MM.1S (cell line): ENCODE measurements around the gene SSX2IP.

Experiments used
- DNase-seq: peaks from one replicate; pipeline ENCODE4 v3.0.0-alpha.2; 2015
- H2AFZ ChIP-seq: fragments of 300-600 bp; sonication (generic); 2 replicates; pipeline ENCODE4 v1.6.0; 2016; ENCODE audit warnings: antibody characterized with exemption, low read length
- H3F3A ChIP-seq: fragments of 300-600 bp; sonication (generic); 2 replicates; pipeline ENCODE4 v1.6.1; 2016; ENCODE audit warnings: mild to moderate bottlenecking, antibody characterized with exemption, low read length, moderate library complexity, mixed read lengths; ENCODE audit not compliant: insufficient read depth
- H3K27ac ChIP-seq: fragments of 300-600 bp; sonication (generic); 2 replicates; pipeline ENCODE4 v1.5.1; 2016; ENCODE audit warnings: mild to moderate bottlenecking, low read length
- H3K27me3 ChIP-seq: fragments of 300-600 bp; sonication (generic); replicated peaks from 2 replicates; pipeline ENCODE4 v1.6.0; 2016; ENCODE audit warnings: low read length; ENCODE audit not compliant: insufficient read depth
- H3K36me3 ChIP-seq: fragments of 300-600 bp; sonication (generic); replicated peaks from 2 replicates; pipeline ENCODE4 v1.6.1; 2016; ENCODE audit warnings: mild to moderate bottlenecking, low read length, mixed read lengths; ENCODE audit not compliant: insufficient read depth
- H3K4me1 ChIP-seq: fragments of 300-600 bp; sonication (generic); 2 replicates; pipeline ENCODE4 v1.6.1; 2016; ENCODE audit warnings: low read length, mixed read lengths
- H3K4me2 ChIP-seq: fragments of 300-600 bp; sonication (generic); 2 replicates; pipeline ENCODE4 v1.6.0; 2016; ENCODE audit warnings: low read depth, low read length
- H3K4me3 ChIP-seq: fragments of 300-600 bp; sonication (generic); 2 replicates; pipeline ENCODE4 v1.5.1; 2016; ENCODE audit warnings: low read length, mixed read lengths
- H3K79me2 ChIP-seq: fragments of 300-600 bp; sonication (generic); 2 replicates; pipeline ENCODE4 v1.6.1; 2016; ENCODE audit warnings: mixed run types, low read length, mixed read lengths
- H3K9ac ChIP-seq: fragments of 300-600 bp; sonication (generic); 2 replicates; pipeline ENCODE4 v1.6.1; 2016; ENCODE audit warnings: low read length, mixed read lengths
- H3K9me2 ChIP-seq: fragments of 300-600 bp; sonication (generic); replicated peaks from 2 replicates; pipeline ENCODE4 v1.6.1; 2016; ENCODE audit warnings: mild to moderate bottlenecking, low read length, mixed read lengths; ENCODE audit not compliant: insufficient read depth
- H3K9me3 ChIP-seq: fragments of 300-600 bp; sonication (generic); replicated peaks from 2 replicates; pipeline ENCODE4 v1.6.1; 2016; ENCODE audit warnings: mild to moderate bottlenecking, low read length, mixed read lengths; ENCODE audit not compliant: insufficient read depth
- H4K20me1 ChIP-seq: fragments of 300-600 bp; sonication (generic); 2 replicates; pipeline ENCODE4 v1.6.1; 2016; ENCODE audit warnings: mild to moderate bottlenecking, low read length, moderate library complexity, mixed read lengths; ENCODE audit not compliant: insufficient read depth
- EZH2 ChIP-seq: fragments of 300-600 bp; sonication (generic); optimal IDR thresholded peaks from 2 replicates; pipeline ENCODE3; 2017; ENCODE audit warnings: low read depth, mild to moderate bottlenecking, antibody characterized with exemption, low read length, mixed read lengths
- EZH2phosphoT487 ChIP-seq: fragments of 300-600 bp; sonication (generic); IDR thresholded peaks from 2 replicates; pipeline ENCODE4 v1.6.1; 2018; ENCODE audit warnings: antibody characterized with exemption, low read length
- TF ChIP-seq, protein P1 (sequence below): fragments of 300-600 bp; sonication (generic); IDR thresholded peaks from 2 replicates; pipeline ENCODE4 v1.5.1; 2016; ENCODE audit warnings: antibody characterized with exemption, low read length, mixed read lengths

Gene SSX2IP

DNA sequence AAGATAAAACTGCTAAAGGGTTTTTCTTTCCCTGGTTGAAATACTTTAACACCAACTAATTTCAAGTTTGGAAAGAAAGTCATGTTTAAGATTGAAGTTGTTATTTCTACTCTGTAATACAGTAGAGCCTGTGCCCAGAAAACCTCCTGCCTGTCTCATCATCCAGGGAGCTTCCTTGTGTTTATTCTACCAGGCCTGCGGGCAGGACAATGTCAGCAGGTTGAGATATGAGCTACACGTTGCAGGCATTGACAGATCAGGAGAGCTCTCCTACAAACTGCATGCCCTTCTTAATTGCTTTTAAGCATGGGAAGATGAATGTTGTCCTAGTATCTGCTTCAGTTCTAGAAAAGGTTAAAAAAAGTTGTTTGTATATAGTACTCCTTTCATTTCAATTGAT, 72.9 kb downstream of the SSX2IP start:
- Histone ChIP-seq H4K20me1 (no peaks in the 10 kb centered on the region), H3K79me2 (no peaks in the 10 kb centered on the region), H3K9me3 (no peaks in the 10 kb centered on the region), H2AFZ (no peak overlapping the region), H3K4me1 (no peaks in the 10 kb centered on the region), H3K9ac (no peak overlapping the region), H3K4me3 (no peak overlapping the region), H3F3A (no peaks in the 10 kb centered on the region), H3K4me2 (no peak overlapping the region), H3K36me3 (no peaks in the 10 kb centered on the region), H3K9me2 (no peaks in the 10 kb centered on the region), H3K27ac (no peak overlapping the region), H3K27me3 (no peaks in the 10 kb centered on the region)
- DNase-seq: no peak
- TF ChIP-seq, protein P1, sequence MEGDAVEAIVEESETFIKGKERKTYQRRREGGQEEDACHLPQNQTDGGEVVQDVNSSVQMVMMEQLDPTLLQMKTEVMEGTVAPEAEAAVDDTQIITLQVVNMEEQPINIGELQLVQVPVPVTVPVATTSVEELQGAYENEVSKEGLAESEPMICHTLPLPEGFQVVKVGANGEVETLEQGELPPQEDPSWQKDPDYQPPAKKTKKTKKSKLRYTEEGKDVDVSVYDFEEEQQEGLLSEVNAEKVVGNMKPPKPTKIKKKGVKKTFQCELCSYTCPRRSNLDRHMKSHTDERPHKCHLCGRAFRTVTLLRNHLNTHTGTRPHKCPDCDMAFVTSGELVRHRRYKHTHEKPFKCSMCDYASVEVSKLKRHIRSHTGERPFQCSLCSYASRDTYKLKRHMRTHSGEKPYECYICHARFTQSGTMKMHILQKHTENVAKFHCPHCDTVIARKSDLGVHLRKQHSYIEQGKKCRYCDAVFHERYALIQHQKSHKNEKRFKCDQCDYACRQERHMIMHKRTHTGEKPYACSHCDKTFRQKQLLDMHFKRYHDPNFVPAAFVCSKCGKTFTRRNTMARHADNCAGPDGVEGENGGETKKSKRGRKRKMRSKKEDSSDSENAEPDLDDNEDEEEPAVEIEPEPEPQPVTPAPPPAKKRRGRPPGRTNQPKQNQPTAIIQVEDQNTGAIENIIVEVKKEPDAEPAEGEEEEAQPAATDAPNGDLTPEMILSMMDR: no peak
- TF ChIP-seq EZH2phosphoT487 (no peak), EZH2 (no peak)

DNA sequence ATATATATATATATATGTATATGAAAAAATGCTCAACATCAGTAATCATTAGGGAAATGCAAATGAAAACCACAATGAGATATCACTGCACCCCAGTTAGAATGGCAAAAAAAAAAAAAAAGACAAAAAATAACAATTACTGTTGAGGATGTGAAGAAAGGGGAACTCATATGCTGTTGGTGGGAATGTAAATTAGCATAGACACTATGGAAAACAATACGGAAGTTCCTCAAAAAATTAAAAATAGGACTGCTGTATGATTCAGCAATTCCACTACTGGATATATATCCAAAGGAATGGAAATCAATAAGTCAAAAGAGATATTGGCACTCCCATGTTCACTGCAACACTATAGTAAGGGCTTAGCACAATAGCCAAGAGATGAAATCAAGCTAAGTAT, 74.5 kb downstream of the SSX2IP start:
- Histone ChIP-seq H3K4me2 (no peak overlapping the region), H3K4me3 (no peak overlapping the region), H3F3A (no peaks in the 10 kb centered on the region), H3K9me2 (no peaks in the 10 kb centered on the region), H3K79me2 (no peaks in the 10 kb centered on the region), H3K9ac (no peak overlapping the region), H4K20me1 (no peaks in the 10 kb centered on the region), H3K27ac (no peak overlapping the region), H3K9me3 (no peaks in the 10 kb centered on the region), H3K27me3 (no peaks in the 10 kb centered on the region), H2AFZ (no peak overlapping the region), H3K36me3 (no peaks in the 10 kb centered on the region), H3K4me1 (no peaks in the 10 kb centered on the region)
- TF ChIP-seq EZH2phosphoT487 (no peak), EZH2 (no peak)
- TF ChIP-seq, protein P1: no peak
- no peak for DNase-seq

DNA sequence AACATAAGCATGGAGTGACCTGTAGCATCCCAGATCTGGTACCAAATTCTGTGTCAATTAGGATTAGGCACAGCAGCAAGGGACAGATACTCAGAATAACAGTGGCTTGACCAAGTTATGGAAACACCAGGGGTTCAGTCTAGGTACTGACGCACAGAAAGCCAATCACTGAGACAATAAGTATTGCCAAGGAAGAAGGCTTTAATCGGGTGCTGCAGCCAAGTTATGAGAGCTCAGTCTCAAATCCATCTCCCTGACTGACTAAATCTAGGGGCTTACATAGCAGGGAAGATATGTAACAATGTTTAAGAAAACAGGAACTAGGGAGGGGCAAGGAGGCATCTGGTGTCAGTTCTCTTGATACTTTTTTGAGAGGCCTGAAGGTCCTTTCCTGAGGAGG, 76.4 kb downstream of the SSX2IP start:
- Histone ChIP-seq H3K4me2 (no peak overlapping the region), H3K4me1 (no peaks in the 10 kb centered on the region), H3K27ac (no peak overlapping the region), H3K9me2 (no peaks in the 10 kb centered on the region), H4K20me1 (no peaks in the 10 kb centered on the region), H3K9ac (no peak overlapping the region), H3K36me3 (no peaks in the 10 kb centered on the region), H3K27me3 (no peaks in the 10 kb centered on the region), H3F3A (no peaks in the 10 kb centered on the region), H3K4me3 (no peak overlapping the region), H3K9me3 (no peaks in the 10 kb centered on the region), H2AFZ (no peak overlapping the region), H3K79me2 (no peaks in the 10 kb centered on the region)
- no peak for DNase-seq
- TF ChIP-seq EZH2phosphoT487 (no peak), EZH2 (no peak)
- TF ChIP-seq, protein P1: no peak
